Activated effector memory CD4-positive, alpha-beta T cell treated with Interleukin-2 at 50 U/mL for 16 hours (primary cell): ENCODE data around the gene NEIL3.
"Not testable (repeated sequence)": the region's sequence is repeated elsewhere in the genome, so short reads cannot be mapped to it uniquely, and the experiment has no call there.

ENCODE experiments used
- DNase-seq: peaks from one replicate; pipeline ENCODE4 v3.0.0-alpha.2; 2020

The NEIL3 gene

DNA sequence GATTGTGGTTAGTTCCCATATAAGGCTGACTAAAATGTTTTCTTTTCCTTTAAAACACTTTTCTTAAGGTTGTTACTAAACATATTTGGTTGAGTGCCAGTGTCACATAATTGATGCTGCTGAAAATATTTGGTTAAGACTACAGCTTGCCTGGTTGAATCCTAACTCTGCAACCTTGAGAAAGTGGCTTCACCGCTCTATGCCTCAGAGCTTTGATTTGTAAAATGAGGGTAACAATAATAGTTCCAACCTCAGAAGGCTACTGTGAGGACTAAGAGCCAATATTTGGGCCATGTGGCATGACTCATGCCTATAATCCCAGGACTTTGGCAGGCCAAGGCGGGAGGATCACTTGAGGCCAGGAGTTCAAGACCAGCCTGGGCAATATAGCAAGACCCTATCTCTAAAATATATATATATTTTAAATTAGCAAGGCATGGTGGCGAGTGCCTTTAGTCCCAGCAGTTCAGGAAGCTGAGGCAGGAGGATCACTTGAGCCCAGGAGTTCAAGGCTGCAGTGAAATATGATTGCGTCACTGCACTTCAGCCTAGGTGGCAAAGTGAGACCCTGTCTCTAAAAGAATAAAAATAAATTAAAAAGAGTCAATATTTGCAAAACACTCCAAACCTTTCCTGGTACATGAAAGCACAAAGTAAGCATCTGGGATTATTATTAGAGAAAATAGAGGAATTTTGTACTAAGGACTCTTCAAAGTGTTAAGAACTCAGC, 7.1 kb upstream of the NEIL3 start:
- no peak for DNase-seq

DNA sequence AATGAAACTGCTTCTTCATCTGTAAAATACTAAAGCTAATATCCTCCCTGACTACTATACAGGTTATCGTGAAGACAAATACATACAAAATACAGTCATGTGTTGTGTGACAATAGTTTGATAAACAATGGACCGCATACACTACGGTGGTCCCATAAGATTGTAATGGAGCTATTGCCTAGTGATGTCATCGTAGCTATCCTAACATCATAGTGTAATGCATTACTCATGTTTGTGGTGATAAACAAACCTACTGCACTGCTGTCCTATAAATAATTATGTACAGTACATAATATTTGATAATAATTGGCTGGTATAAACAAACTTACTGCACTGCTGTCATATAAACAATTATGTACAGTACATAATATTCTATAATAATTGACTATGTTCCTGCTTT, 5.6 kb upstream of the NEIL3 start:
- no peak for DNase-seq

DNA sequence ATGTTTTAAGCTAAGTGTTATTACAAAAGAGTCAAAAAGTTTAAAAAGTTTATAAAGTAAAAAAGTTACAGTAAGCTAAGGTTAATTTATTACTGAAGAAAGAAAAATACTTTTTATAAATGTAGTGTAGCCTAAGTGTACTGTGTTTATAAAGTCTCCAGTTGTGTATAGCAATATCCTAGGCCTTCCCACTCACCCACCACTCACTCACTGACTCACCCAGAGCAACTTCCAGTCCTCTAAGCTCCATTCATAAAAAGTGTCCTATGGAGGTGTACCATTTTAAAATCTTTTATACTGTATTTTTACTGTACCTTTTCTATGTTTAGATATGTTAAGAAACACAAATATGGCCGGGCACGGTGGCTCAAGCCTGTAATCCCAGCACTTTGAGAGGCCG, 4.8 kb upstream of the NEIL3 start:
- DNase-seq = not testable (repeated sequence)

DNA sequence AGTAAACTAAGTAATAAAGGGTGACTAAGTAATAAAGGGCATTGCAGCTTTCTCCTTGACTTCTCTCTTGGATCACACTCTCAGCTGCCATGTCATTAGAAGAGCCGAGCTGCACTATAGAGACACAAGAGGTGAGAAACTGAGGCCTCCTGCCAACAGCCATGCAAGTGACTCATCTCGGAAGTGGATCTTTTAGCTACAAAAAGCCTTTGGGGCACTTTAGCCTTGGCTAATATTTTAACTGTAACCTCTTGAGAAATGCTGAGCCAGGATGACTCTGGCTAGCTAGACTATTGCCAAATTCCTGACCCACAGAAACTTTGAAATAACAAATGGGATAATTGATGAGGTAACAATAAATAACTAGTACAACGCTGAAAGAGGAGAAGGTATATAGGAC, 1.5 kb upstream of the NEIL3 start:
- no peak for DNase-seq

DNA sequence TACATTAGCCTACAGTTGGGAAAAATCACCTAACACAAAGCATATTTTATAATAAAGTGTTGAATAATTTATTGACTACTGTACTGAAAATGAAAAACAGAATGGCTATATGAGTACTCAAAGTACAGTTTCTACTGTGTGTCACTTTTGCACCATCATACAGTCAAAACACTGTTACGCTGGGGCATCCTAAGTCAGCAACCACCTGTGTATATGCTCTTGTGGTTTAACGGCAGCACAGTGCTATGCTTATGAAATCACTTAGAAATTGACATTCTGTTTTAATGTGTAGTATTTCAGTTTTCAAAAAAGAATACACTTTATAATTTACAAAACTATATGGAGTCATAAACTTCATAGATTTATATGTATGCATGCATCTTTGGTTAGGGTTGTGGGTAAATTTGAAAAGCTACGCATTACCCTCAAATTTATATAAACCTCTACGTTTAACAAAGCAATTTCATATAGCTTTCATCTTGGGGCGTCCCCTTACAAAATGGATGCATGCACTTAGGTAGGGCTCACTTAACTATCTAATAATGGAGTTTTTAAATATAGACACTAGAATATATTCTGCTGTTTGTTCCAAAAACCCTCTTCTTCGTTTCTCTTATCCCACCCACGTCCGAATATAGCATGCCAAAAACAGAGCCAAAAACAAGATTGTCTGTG, 690 bp upstream of the NEIL3 start:
- no peak for DNase-seq

DNA sequence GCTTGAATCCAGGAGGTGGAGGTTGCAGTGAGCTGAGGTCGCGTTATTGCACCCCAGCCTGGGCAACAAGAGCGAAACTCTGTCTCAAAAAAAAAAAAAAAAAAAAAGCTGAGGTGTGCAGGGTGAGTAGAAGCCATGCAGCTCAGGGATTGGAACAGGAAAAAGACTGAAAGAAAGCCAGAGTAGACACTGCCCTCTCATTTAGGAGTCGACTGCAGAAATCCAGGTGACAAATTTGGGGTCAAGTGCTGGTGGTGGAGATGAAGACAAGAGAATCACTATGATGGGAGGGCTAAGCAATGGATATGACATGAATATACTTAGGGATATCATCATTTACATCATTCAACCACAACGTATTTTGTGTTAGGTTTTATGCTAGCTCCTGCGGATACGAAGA, 1.9 kb downstream of the NEIL3 start:
- no peak for DNase-seq

DNA sequence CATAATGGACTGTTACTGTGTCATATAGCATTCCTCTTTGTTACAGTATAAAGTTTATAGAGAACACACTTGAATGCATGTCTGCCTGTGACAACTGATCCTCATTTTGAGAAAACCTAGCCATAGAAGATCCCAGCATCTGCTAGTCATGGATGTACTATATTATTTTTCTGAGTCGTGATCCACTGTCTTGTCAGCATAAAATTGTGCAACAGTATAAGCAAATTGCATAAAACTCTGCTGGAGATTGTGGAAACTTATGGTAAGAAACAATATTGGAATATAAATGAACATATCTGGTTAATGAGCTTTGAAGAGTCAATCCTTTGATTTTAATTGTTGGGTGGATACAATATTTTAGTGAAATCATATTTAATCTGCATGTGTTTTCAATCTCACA, 3.6 kb downstream of the NEIL3 start:
- DNase-seq = no peak

DNA sequence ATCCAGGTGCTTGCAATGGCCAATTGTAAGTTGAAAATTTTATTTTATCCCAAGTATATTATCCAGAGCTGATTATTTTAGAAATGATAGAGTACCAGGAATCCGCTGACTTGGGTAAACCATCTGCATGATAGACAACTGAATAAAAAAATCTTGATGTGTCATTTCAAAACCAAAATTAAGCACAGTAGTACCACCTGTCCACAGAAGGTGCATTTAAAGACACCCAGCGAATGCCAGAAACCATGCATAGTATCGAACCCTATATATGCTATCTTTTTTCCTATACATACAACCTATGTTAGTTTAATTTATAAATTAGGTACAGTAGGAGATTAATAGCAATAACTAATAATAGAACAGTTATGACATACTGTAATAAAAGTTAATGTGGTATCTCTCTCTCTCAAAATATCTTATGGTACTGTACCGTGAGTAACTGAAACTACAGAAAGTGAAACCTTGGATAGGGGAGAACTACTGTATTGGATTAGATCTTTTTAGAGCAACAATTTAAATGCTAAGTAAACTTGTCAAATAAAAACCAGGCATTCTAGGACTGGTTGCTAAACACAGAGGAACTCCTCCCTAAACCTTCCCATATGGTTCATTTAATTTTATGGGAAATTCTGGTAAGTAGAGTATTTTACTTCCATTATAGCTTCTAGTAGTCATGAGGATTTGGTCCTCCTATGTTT, 6.2 kb downstream of the NEIL3 start:
- DNase-seq = no peak

DNA sequence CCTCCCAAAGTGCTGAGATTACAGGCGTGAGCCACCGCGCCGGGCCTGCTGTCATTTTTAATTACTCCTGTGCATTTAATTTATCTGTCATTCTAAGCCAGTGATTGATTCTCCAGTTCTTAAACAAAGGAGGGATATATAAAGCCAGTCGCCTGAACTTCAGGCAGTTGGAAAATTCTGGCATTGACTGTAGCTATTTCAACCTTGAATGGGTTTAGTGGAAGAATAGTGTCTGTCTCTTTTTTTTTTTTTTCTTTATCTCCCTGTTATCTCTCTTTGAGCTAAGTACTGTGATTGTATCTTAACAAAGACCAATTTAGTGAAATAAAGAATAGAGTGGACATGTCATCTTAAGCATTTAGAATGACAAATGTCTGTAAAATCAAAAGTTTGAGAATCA, 11.0 kb downstream of the NEIL3 start:
- no peak for DNase-seq

DNA sequence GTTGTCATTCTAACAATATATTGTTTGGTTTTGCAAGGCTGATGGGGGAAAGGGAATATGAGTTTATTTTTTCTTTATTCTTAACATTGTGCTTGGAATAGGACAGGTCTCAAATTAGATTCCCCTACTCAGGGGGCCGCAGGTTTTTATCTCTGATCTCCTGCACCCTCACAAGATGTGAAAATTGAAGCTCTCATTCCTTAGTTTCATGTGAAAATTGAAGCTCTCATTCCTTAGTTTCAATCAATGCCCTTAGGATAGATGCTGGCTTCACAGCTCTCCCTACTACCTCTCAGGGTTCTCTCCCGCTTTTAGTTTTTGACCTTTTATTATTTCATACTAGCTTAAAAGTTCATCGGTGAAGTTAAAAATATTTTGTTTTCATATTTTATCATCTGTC, 12.0 kb downstream of the NEIL3 start:
- DNase-seq = no peak

DNA sequence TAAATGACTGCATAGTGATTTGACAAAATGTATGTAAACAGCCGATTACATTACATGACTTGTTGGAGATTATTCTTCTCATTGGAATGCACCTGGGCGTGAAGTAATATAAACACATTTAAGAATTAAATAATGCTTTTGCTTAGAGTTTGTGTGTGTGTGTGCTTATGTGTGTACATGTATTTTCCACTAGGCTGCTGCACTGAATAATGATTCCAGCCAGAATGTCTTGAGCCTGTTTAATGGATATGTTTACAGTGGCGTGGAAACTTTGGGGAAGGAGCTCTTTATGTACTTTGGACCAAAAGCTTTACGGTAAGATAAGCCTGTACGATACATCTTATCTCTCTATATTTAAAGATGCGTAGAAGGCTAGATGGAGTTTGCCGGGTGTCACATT, 12.6 kb downstream of the NEIL3 start:
- DNase-seq = no peak

DNA sequence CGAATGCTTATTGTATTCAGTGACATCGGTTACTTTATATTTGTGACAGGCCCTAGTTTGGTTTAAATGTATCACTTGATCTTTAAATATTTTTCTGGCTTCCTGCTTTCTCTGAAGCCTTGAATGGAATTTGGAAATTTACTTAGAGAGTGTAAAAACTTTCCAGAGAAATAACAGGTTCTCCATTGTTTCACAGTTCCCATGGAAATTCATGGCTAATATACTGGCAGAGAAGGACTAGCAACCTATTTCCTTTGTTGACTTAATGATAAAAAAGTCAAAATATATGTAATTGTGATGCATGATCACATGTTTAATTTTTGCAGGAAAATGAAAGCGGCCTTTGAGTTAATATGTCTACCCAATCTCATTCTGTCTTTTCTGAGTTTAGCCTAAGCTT, 13.2 kb downstream of the NEIL3 start:
- no peak for DNase-seq

DNA sequence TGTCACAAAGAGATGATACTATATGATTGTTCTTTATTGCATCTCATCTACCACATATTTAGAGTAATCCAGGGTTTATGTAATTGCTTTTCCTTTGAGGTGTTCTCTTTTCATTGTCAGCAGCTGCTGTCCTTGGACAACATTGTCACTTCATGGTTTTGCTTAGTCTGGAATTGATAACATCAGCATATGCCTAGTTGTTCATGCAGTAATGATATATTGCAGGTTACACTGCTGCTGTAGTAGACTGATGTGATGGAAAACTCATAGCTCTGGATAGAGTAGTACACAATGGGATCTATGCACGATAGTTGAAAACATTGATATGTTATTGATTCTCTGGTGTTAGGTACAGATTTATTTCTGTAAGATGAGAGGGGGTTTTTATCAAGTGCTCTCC, 13.7 kb downstream of the NEIL3 start:
- DNase-seq = no peak

DNA sequence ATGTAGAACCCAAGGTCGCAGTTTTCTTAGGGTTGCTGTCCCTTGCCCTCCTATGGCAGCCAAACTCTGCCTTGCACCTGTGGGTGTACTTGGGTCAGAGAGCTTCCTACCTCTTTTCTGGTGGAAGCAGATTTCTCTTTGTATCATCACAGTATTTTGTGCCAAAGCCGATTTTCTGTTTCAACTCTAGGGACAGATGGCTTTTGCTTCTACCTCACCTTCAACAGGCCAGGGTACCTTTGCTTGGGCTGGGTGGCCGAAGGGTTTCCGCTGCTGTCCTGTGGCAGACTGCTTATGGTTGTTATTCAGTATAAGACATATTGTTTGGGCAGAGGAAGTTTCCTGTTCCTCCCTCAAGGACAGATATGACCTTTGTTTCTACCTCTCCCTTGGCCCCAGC, 22.4 kb downstream of the NEIL3 start:
- DNase-seq = no peak

DNA sequence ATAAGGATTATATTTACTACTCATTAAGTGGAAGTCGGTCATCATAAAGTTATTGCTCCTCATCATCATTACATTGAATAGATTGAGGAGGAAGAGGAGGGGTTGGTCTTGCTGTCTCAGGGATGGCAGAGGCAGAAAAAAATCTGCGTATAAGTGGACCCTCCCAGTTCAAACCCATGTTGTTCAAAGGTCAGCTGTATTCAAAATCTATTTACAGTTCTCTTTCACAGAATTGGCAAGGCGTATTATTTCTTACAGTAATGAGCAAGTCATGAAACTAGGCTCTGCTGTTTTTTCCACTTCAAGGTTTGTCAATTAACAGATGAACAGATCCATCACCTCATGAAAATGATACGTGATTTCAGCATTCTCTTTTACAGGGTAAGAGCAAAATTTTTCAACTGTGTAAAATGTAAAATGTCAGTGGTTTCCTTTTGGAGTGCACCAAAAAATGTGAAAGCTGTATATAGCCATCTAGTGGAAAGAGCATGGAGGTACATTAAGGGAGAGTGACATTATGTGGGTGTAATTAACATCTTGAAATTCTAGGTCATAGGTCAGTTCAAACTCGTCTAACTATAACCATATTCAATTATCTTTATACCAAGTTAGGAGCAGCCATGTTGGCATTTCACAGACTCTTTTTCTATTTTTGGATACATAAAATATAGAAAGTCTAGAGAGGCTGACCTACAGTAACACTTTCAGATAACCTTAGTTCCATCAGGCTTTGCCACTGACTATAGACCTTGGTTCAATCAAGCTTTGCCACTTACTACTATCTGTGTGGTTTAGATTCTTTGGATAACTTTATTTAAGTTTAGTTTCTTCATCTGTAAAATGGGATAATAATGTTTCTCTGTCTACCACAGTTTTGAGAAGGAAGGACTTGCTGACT, 30.1 kb downstream of the NEIL3 start:
- DNase-seq = no peak

DNA sequence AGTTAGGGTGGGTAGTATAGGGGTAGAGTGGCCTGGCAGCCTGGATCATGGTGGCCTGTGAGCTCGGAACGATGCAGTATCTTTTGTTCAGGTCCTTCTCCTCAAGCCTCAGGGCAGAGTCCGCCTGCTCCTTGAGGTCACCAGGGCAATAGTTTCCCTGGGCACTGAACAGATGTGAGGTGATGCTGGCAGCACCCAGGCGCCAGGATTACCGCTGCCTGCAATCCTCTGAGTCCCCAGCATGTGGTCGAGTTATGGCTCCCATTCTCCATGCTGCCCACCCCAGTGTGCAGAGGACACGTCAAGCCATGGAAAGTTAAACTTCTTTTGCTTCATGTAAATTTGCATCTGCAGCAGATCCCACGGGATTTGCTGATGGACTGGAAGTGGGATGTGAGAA, 38.7 kb downstream of the NEIL3 start:
- no peak for DNase-seq

DNA sequence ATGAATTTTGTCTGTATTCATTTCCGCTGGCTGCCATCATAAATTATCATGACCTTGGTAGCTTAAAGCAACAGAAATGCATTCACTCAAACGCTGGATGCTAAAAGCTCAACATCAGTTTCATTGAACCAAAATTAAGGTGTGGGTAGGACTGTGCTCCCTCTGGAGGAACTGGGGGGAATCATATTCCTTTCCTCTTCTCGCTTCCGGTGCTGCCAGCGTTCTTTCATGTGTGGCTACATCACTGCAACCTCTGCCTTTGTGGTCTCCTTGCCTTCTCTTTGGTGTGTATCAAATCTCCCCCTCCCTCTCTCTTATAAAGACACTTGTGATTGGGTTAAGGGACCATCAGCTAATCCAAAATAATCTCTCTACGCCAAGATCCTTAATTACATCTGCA, 39.5 kb downstream of the NEIL3 start:
- DNase-seq = no peak

DNA sequence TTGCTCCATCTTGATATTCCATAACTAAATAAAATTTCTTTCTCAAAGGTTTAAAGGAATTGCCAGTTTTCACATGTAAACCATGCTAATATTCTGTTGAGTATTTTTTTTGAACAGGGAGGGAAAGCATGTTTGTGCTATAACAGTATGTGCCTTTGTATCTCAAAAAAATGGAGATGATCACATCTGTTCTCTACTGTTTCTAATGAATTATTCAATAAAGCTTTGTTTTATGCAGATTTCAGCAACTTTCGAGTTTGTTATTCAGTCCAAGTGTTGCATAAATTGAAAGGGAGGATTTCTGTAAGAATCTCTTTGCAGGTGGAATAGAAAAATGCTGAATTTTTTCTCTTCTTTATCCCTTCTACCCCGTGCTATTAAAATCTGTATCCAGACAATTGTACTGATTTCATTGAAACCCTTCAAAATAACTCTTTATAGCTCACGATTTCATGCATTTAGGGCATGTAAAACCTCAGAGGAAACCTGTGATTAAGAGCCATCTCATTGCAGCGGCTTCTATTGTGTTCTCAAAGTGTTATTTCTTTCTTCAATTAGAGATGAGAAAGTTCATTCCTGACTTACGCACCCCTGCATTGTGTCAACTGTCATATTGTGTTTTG, 42.1 kb downstream of the NEIL3 start:
- DNase-seq = no peak

DNA sequence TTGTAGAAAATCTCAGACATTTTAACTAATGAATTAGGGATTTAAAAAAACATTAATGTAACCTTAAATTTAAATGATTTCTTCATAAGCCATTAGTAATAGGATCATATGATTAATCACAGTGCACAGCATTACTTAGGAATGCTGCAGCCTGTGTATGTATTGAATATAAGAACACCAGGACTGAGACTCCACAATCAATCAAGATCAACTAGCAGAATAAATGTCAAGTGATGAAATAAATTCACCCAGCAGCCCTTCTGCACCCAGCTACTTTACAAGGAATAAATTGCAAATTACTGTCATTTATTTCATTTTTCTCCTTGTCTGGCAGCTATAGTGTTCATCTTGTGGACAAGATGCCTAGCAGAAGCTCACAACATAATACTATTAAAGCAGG, 46.5 kb downstream of the NEIL3 start:
- DNase-seq = no peak

DNA sequence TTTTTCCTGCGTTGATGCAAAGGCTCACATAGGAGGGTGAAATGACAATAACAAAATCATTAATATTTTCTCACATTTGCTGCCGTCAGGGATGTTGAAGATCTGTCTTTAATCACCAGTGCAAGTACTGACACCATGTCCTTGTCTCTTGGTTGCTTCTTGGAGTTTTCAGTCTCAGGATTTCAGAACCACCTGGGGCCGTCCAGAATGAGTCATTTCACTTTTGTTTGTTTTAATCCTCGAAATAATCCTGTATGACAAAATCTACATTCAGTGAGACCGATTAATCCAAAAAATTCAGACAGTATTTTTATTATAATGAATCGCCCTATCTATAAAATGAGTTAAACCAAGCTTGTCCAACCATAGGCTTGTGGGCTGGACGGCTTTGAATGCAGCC, 47.2 kb downstream of the NEIL3 start:
- no peak for DNase-seq

DNA sequence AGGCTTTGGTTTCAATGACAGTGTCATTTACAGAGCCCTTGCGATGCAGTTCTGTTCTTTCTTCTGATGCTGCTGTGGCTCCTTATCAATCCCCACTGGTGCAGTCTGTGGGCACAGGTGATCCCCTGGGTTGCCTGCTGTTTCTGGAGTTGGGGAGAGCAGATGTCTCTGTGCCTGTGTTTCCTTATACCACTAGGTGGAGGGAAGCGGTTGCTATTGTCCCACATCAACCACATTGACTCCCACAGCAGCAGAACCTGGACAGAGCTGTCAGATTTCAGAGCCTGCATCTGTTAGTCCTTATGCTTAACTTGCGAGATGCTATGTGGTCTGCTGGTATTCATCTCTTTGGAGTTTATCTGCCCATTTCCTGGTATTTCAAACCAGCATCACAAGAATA, 57.7 kb downstream of the NEIL3 start:
- DNase-seq = no peak

DNA sequence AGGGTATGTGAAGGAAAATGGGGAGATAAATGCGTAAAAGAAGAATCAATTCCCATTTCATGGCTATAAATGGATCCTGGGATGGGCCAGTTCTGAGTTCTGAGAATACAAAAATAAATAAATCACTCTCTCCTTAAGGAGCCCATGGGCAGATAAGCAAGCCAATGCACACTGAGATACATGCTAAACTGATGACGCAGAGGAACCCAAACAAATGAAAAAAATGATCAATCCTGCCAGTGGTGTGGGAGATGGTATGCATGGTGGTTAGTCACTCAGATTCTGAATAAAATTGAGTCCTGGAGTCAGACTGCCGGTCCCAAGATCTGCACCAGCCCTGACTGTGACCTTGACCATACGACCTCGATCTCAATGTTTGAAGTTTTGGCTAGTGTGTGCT, 59.7 kb downstream of the NEIL3 start:
- DNase-seq = no peak

DNA sequence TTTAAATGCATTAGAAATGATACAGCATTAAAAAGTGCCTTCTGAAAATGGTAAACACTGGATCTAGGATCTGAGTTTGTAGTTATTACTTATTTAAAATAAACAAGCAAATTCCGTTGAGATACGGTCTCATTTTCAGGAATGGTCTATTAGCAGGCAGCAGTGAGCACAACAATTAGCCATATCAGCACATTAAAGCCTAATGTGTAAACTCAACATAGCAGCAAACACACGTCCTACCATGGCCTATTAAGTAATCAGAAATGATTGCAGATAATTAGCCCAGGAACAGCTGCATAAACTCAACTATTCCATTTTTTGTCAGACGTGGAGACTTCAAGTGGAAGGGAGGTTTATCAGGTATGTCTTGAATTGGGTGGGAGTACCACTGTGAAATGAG, 61.8 kb downstream of the NEIL3 start:
- no peak for DNase-seq
